IPS-15b (cell line): ENCODE measurements around the gene NTN3.
A peak's percentile ranks its signal among the peaks of the same experiment; 100 is the strongest.

Experiments used
- H3K27me3 ChIP-seq: one replicate; pipeline ENCODE4 v1.6.1; 2013; ENCODE audit warnings: low read length; ENCODE audit not compliant: control insufficient read depth, insufficient read depth
- H3K36me3 ChIP-seq: one replicate; pipeline ENCODE4 v1.6.1; 2013; ENCODE audit warnings: low read length; ENCODE audit not compliant: control insufficient read depth, insufficient read depth
- H3K4me1 ChIP-seq: one replicate; pipeline ENCODE4 v1.6.1; 2013; ENCODE audit warnings: mild to moderate bottlenecking, low read length; ENCODE audit not compliant: control insufficient read depth, insufficient read depth
- H3K4me3 ChIP-seq: one replicate; pipeline ENCODE4 v1.5.1; 2013; ENCODE audit warnings: low read depth, low read length
- H3K9ac ChIP-seq: one replicate; pipeline ENCODE4 v1.6.1; 2013; ENCODE audit warnings: low read depth, mild to moderate bottlenecking, low read length
- H3K9me3 ChIP-seq: one replicate; pipeline ENCODE4 v1.6.1; 2013; ENCODE audit warnings: mild to moderate bottlenecking, low read length; ENCODE audit not compliant: control insufficient read depth, insufficient read depth

Gene NTN3

DNA sequence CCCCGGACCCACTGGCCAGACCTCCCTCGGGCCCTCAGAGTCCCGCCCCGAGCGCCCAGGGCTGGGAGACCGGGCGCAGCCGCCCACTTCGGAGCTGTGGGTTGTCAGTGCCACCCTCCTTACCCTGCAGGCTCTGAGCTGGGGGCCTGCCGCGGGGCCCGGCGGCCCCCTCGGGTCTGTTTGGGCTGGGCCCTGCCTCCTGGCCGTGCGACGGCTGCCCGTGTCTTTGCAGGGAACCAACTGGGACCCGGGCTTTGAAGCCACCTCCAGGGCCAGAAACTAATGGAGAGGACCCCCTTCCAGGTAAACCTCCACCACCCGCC, 10.7 kb upstream of the NTN3 start:
- Histone ChIP-seq H3K9ac (peak overlapping the region; percentile 83), H3K36me3 (peaks cover 42% of the 10 kb centered on the region), H3K4me1 (peaks cover 2% of the 10 kb centered on the region), H3K27me3 (no peaks in the 10 kb centered on the region), H3K9me3 (no peaks in the 10 kb centered on the region), H3K4me3 (peak overlapping the region; percentile 67)

DNA sequence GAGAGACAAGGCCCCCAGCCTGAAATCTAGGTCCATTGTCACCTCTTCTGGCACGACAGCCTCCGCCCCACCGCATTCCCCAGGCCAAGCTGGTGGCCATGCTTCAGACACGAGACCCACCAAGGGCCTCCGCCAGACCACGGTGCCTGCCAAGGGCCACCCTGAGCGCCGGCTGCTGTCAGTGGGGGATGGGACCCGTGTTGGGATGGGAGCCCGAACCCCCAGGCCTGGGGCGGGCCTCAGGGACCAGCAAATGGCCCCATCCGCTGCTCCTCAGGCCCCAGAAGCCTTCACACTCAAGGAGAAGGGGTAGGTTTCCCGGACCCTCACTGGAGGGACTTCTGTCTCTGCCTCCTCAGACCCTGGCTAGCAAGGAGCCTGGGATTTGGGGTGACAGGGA, 10.2 kb upstream of the NTN3 start:
- Histone ChIP-seq H3K36me3 (peaks cover 43% of the 10 kb centered on the region), H3K4me1 (peaks cover 2% of the 10 kb centered on the region), H3K27me3 (no peaks in the 10 kb centered on the region), H3K9ac (peak overlapping the region; percentile 37), H3K4me3 (peak overlapping the region; percentile 67), H3K9me3 (no peaks in the 10 kb centered on the region)

DNA sequence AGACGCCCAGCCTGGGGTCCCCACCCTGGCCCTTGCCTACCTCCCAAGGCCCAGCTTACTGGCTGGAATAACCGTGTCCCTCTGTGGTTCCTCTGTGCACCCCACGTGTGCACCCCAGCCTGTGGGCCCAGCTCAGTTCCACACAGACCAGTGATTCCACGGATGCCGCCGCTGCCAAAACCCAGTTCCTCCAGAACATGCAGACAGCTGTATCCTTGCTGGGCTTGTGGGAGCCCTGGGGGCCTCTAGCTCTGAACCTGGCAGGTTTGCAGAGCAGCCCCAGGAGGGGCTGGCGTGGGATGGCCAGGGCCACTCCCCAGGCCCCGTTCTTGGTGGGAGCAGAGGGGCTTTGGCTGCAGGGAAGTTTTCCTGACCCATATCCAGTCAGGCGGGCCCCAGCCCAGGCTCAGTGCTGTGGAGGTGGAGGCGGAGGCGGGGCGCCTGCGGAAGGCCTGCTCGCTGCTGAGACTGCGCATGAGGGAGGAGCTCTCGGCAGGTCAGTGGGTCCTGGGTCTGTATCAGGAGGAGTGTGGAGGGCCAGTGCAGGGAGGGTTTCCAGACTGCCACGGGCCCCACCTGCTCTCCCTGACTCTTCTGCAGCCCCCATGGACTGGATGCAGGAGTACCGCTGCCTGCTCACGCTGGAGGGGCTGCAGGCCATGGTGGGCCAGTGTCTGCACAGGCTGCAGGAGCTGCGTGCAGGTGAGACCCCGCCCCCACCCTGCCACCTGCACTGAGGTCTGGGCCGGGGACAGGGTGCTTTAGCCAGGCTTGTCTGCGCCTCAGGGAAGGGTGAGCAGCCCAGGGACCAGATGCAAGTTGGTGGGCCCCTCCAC, 8.8 kb upstream of the NTN3 start:
- H3K27me3 ChIP-seq: no peaks in the 10 kb centered on the region
- H3K9me3 ChIP-seq: no peaks in the 10 kb centered on the region
- peaks cover 4% of the 10 kb centered on the region for H3K4me1 ChIP-seq
- peaks cover 36% of the 10 kb centered on the region for H3K36me3 ChIP-seq
- H3K4me3 ChIP-seq: no peak overlapping the region
- H3K9ac ChIP-seq: no peak overlapping the region

DNA sequence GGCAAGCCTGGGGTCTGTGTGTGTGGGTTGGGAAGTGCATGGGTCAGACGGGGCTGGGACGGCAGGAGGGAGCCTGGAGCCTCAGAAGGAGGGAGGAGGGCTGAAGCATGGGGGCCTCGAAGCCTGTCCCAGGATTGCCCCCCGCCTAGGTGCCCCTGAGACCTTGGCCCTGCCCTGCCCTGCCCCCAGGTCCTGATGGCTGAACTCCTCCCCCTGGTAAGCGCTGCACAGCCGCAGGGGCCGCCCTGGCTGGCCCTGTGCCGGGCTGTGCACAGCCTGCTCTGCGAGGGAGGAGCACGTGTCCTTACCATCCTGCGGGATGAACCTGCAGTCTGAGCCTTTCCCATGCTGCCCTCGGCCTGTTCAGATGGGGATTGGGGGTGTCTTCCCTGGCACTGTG, 6.8 kb upstream of the NTN3 start:
- no peak overlapping the region for H3K9ac ChIP-seq
- peaks cover 30% of the 10 kb centered on the region for H3K36me3 ChIP-seq
- no peak overlapping the region for H3K4me3 ChIP-seq
- H3K27me3 ChIP-seq: no peaks in the 10 kb centered on the region
- H3K9me3 ChIP-seq: no peaks in the 10 kb centered on the region
- peaks cover 7% of the 10 kb centered on the region for H3K4me1 ChIP-seq

DNA sequence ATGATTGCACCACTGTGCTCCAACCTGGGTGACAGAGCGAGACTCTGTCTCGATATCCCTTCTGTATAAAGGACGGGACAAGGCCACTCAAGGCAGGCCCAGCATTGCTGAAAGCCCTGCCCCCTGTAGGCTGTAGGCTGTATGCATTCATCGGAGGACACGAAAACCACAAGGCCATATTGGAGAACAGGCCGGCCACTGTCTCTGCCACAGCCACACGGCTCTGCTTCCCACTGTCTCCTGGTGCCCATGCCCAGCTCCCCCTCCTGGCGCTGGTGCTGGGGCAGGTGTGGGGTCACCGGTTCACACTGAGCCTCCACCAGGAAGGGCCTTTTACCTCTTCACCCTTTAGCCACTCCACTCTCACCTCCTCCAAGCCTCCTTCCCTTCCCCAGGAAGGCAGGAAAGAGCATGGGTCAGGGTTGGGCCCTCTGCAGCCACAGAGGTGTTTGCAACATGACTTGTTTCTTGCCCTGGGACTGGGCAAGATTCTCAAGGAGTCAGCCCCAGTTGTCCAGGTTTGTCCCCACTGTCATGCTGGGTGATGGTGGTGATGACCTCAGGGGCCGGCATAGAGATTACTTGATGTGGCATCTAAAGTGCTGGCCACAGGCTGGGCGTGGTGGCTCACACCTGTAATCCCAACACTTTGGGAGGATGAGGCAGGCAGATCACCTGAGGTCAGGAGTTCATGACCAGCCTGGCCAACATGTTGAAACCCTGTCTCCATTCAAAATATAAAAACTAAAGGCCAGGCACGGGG, 5.3 kb upstream of the NTN3 start:
- Histone ChIP-seq H3K9ac (no peak overlapping the region), H3K4me1 (peaks cover 11% of the 10 kb centered on the region), H3K36me3 (peaks cover 29% of the 10 kb centered on the region), H3K4me3 (no peak overlapping the region), H3K9me3 (no peaks in the 10 kb centered on the region), H3K27me3 (peaks cover 6% of the 10 kb centered on the region)

DNA sequence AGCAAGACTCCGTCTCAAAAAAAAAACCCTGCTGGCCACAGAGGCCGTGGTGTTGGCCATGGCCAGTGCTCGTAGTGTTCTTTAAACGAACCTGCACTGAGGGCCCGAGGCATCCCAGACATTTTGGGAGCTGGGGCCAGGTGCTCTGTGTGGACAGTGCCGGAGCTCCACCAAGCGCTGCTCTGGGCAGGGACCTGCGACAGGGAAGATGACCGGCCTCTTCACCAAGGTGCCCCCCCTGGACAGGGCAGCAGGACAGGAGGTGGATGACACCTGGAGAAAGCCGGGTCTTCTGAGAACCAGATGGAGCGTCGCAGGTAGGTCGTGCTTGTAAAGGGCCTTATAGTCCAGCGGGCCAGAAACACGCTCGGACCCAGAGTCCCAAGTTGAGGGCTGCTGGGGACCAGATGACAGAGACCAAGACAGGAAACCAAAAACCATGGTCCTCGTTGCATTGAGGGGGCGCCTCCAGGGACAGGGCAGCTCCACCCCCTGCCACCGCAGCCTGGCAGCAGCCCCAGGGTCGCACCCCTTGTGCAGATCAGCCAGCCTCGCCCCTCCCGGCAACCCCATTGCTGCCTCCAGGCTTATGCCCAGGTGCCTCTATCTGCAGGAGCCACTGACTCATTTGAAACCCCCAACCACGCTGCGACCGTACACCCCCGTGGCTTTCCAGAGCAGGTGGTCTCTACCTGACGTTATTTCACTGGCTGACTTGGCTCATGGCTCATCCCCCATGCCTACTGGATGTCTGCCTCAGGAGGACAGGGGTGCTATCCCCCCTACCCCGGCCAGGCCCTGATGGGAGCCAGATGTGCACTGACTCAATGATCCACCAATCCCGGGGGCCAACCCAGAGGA, 4.2 kb upstream of the NTN3 start:
- H3K9ac ChIP-seq: peak overlapping the region; percentile 37
- peak overlapping the region; percentile 43 for H3K4me3 ChIP-seq
- H3K27me3 ChIP-seq: peaks cover 8% of the 10 kb centered on the region
- H3K36me3 ChIP-seq: peaks cover 19% of the 10 kb centered on the region
- no peaks in the 10 kb centered on the region for H3K9me3 ChIP-seq
- peaks cover 11% of the 10 kb centered on the region for H3K4me1 ChIP-seq

DNA sequence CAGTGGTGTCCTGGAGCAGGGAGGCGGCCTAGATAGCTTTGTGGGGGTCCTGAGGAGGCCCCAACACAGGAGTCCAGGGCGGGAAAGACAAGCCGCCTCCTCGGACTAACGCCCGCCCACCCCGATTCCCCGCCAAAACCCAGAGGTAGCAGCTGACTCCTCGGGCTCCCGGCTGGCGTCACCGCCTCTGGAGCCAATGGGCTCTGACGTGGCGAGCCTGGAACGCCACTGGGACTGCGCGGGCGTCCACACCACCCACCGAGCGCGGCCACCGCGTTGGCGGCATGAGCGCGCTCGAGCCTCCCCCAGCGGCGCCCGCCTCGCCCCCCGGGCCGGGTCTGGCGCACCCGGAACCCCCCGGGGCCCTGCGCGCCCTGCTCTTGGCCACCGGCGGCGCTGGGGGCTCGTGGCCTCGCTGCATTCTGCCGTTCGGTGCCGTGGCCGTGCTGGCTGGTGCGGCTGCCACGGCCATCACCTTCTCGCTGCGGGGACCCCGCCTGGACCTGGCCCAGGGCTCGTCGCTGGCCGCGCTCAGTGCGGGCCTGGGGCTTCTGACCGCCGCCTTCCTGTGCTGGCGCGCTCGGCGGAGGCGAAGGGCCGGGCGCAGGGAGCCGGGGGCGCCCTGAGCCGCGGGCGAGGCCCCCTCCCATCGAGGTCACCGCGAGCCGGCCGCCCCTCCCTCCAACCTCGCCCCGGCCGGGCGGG, 3.4 kb upstream of the NTN3 start:
- H3K36me3 ChIP-seq: peaks cover 12% of the 10 kb centered on the region
- peak overlapping the region; percentile 43 for H3K4me3 ChIP-seq
- no peaks in the 10 kb centered on the region for H3K9me3 ChIP-seq
- peak overlapping the region; percentile 38 for H3K9ac ChIP-seq
- peaks cover 11% of the 10 kb centered on the region for H3K27me3 ChIP-seq
- H3K4me1 ChIP-seq: peaks cover 11% of the 10 kb centered on the region

DNA sequence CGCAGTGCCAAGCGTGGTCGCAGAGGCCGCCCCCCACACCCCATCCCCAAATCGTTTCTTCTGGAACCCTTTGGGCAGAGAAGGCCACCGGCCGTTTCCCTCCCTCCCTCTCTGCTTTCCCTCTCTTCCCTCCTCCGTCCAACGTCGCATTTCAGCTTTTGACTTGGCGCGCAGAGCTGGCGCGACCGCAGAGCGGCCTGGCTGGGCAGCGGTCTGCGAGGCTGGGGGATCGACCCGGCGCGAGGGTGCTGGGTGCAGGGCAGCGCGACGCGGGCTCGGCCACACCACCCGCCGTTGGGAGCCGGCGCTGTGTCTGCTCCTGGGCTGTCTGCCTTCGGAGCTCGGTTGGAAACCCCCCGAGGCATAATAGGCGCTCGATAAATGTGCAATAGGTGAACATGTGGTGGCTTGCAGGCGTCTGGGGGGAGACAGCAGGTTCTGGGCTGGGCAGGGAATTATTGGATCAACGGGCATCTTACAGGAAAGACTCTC, 2.8 kb upstream of the NTN3 start:
- peaks cover 11% of the 10 kb centered on the region for H3K4me1 ChIP-seq
- H3K4me3 ChIP-seq: peak overlapping the region; percentile 43
- H3K9me3 ChIP-seq: no peaks in the 10 kb centered on the region
- H3K9ac ChIP-seq: peak overlapping the region; percentile 38
- H3K27me3 ChIP-seq: peaks cover 15% of the 10 kb centered on the region
- H3K36me3 ChIP-seq: peaks cover 10% of the 10 kb centered on the region

DNA sequence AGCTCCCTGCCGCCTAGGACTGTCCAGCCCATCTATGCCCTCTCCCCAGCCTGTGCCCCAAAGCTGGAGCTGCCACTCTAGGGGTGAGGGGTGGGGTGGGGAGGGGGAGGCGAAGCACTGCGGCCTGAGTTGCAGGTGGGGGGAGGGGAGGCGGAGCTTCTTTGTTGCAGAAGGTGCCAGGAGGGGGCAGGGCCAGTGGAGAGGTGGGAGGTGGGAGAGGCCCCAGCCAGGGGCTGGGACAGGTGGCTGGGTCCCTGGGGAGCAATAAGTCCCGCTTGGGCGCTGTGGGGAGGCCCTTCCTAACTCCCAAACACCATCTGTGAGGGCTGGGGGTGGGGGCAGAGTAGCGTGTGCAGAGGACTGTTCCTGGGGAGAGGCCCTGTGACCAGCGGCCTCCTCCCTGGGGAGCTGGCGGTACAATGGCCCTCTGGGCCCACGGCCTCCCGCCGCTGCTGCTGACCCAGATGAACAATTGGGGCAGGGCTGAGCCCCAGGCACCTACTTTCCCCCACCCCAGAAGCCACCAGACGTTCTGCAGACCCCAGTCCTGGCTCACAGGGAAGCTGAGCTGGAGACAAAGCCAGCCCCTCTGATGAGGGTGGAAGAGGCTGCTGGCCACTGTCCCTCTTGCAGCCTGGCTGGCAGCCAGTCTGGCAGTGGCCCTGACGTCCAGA, 2.2 kb upstream of the NTN3 start:
- Histone ChIP-seq H3K9me3 (no peaks in the 10 kb centered on the region), H3K4me3 (peak overlapping the region; percentile 43), H3K27me3 (peaks cover 16% of the 10 kb centered on the region), H3K9ac (peak overlapping the region; percentile 38), H3K4me1 (peaks cover 11% of the 10 kb centered on the region), H3K36me3 (peaks cover 7% of the 10 kb centered on the region)

DNA sequence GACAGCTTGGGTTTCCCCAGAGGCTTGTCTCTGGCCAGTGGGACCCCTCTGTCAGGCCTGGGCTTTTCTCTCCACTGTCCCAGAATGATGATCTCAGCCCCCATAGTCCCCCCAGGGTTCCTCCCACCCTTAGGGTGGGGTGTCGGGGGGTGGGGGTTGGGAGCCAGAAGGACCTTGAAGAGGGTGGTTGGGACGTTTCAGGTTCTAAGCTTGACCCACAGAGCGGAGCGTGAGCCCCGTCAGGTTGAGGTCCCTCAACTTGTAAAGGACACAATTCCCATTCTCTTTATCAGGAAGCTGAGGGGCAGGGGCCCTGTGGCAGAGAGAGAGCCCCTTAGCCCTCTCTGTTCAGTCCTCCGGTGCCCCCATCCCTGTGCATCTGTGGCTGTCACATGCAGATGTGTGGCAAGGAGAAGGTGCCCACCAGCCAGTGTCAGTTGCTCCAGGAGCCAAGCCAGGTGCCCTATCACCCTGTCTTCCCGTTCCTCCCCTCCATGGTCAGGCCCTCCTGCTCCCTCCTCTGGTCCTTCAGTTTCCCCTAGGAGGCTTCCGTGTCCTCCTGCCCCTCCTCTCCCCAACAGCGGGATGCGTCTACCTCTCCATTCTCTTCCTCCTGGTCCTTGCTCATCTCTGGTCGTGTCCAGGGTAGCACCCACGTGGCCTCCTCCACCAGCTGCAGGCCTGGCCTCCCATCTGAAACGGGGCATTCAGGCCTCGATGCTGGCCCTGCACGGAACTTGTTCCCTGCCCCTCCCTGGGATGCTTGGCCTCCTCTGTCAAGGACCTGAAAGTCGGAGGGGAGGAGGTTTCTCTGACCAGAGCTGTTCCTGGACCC, 1.5 kb upstream of the NTN3 start:
- Histone ChIP-seq H3K4me3 (peak overlapping the region; percentile 22), H3K4me1 (peaks cover 11% of the 10 kb centered on the region), H3K27me3 (peaks cover 16% of the 10 kb centered on the region), H3K9ac (no peak overlapping the region), H3K36me3 (peaks cover 6% of the 10 kb centered on the region), H3K9me3 (no peaks in the 10 kb centered on the region)
